SK-N-SH treated with all-trans-retinoic acid at 6 μM for 48 hours (cell line): ENCODE measurements around the gene OSBPL5.

Experiments used
- ATAC-seq: fragments of 200-7000 bp; cut with Tn5 transposase; 3 replicates; pipeline ENCODE4 v1.9.1; 2020; ENCODE audit warnings: mild to moderate bottlenecking, moderate library complexity
- ESRRG ChIP-seq: fragments of 250-450 bp; sonication (Bioruptor Pico); IDR thresholded peaks from 2 replicates; pipeline ENCODE4 v1.6.1; 2021; ENCODE audit warnings: mild to moderate bottlenecking
- GLIS3 ChIP-seq: fragments of 250-450 bp; sonication (Bioruptor Pico); IDR thresholded peaks from 2 replicates; pipeline ENCODE4 v1.5.0; 2020; ENCODE audit warnings: mild to moderate bottlenecking, moderate library complexity
- OSR1 ChIP-seq: fragments of 250-450 bp; sonication (Bioruptor Pico); IDR thresholded peaks from 2 replicates; pipeline ENCODE4 v1.8.0; 2022; ENCODE audit warnings: moderate library complexity, mild to moderate bottlenecking, inconsistent platforms
- PPARA ChIP-seq: fragments of 250-450 bp; sonication (Bioruptor Pico); IDR thresholded peaks from 2 replicates; pipeline ENCODE4 v1.5.0; 2020; ENCODE audit warnings: mild to moderate bottlenecking, borderline replicate concordance
- RARB ChIP-seq: fragments of 250-450 bp; sonication (Bioruptor Pico); IDR thresholded peaks from 2 replicates; pipeline ENCODE4 v1.8.0; 2021; ENCODE audit warnings: mild to moderate bottlenecking, moderate library complexity
- TCF4 ChIP-seq: fragments of 250-450 bp; sonication (Bioruptor Pico); IDR thresholded peaks from 2 replicates; pipeline ENCODE4 v1.8.0; 2021; ENCODE audit warnings: mild to moderate bottlenecking, moderate library complexity, borderline replicate concordance
- ZC3H10 ChIP-seq: fragments of 250-450 bp; sonication (Bioruptor Pico); IDR thresholded peaks from 2 replicates; pipeline ENCODE4 v1.5.1; 2021; ENCODE audit warnings: mild to moderate bottlenecking, moderate library complexity
- ZFP3 ChIP-seq: fragments of 250-450 bp; sonication (Bioruptor Pico); IDR thresholded peaks from 2 replicates; pipeline ENCODE4 v1.5.0; 2020; ENCODE audit warnings: mild to moderate bottlenecking, moderate library complexity
- ZFP30 ChIP-seq: fragments of 450-650 bp; formaldehyde crosslinking; IDR thresholded peaks from 2 replicates; pipeline ENCODE4 v1.5.0; 2022; ENCODE audit warnings: mild to moderate bottlenecking, moderate library complexity
- ZNF565 ChIP-seq: fragments of 450-650 bp; formaldehyde crosslinking; conservative IDR thresholded peaks from 2 replicates; pipeline ENCODE4 v1.5.0; 2020; ENCODE audit warnings: low read depth, mild to moderate bottlenecking, moderate library complexity
- TF ChIP-seq, protein P1 (sequence below): fragments of 250-450 bp; sonication (Bioruptor Pico); IDR thresholded peaks from 2 replicates; pipeline ENCODE4 v1.5.0; 2020; ENCODE audit warnings: mild to moderate bottlenecking, moderate library complexity
- TF ChIP-seq, protein P2 (sequence below): fragments of 250-450 bp; sonication (Bioruptor Pico); IDR thresholded peaks from 2 replicates; pipeline ENCODE4 v1.5.1; 2021; ENCODE audit warnings: mild to moderate bottlenecking, moderate library complexity
- TF ChIP-seq, protein P3 (sequence below): fragments of 250-450 bp; sonication (Bioruptor Pico); IDR thresholded peaks from 2 replicates; pipeline ENCODE4 v1.8.0; 2021; ENCODE audit warnings: low read depth, mild to moderate bottlenecking, moderate library complexity, borderline replicate concordance

The OSBPL5 gene

DNA sequence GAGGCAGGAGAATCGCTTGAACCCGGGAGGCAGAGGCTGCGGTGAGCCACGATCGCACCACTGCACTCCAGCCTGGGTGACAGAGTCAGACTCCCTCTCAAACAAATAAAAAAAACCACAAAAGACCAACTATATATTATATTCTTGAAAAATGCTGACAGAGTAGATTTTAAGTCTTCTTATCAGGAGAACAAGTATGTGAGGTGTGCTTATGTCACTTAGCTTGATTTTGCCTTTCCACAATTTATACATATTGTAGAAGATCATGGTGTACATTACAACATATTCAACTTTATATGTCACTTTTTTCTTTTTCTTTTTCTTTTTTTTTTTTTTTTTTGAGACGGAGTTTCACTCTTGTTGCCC is 83.7 kb downstream of the OSBPL5 start:
- TF ChIP-seq ZC3H10 (CRISPR knock-in tag) (no peak), OSR1 (no peak)
- ATAC-seq: no peak

DNA sequence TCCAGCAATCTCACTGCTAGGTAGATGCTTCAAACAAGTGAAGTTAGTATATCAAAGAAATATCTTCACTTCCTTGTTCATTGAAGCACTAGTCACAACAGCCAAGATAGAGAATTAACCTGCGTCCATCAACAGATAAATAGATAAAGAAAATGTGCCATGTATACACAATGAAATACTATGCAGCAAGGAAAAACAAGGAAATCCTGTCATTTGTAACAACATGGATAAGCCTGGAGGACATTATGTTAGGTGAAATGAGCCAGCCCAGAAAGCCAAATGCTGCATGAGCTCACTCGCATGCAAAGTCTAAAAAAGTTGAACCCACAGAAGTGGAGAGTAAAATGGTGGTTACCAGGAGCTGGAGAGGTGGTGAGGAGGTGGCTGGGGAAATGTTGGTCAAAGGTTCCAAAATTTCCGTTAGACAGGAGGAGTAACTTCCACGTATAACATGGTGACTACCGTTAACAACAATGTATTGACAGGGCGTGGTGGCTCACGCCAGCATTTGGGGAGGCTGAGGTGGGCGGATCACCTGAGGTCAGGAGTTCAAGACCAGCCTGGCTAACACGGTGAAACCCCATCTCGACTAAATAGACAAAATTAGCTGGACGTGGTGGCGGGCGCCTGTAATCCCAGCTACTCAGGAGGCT is 84.3 kb downstream of the OSBPL5 start:
- ATAC-seq: no peak
- no peak for TF ChIP-seq ZFP3

DNA sequence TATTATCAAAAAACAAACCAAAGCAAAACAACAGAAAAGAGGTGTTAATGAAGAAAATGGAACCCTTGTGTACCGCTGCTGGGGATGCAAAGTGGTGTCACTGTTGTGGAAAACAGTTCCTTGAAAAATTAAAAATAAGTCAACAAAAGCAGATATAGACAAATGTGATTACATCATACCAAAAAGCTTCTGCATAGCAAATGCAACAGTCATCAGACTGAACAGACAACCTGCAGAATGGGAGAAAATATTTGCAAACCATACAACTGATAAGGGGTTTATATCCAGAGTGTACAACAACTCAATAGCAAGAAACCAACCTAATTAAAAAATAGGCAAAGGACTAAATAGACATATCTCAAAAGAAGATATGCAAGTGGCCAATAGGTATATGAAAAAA is 85.0 kb downstream of the OSBPL5 start:
- no peak for ATAC-seq
- no peak for TF ChIP-seq ZFP30 (CRISPR knock-in tag)
- TF ChIP-seq, protein P1, sequence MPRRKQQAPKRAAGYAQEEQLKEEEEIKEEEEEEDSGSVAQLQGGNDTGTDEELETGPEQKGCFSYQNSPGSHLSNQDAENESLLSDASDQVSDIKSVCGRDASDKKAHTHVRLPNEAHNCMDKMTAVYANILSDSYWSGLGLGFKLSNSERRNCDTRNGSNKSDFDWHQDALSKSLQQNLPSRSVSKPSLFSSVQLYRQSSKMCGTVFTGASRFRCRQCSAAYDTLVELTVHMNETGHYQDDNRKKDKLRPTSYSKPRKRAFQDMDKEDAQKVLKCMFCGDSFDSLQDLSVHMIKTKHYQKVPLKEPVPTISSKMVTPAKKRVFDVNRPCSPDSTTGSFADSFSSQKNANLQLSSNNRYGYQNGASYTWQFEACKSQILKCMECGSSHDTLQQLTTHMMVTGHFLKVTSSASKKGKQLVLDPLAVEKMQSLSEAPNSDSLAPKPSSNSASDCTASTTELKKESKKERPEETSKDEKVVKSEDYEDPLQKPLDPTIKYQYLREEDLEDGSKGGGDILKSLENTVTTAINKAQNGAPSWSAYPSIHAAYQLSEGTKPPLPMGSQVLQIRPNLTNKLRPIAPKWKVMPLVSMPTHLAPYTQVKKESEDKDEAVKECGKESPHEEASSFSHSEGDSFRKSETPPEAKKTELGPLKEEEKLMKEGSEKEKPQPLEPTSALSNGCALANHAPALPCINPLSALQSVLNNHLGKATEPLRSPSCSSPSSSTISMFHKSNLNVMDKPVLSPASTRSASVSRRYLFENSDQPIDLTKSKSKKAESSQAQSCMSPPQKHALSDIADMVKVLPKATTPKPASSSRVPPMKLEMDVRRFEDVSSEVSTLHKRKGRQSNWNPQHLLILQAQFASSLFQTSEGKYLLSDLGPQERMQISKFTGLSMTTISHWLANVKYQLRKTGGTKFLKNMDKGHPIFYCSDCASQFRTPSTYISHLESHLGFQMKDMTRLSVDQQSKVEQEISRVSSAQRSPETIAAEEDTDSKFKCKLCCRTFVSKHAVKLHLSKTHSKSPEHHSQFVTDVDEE (CRISPR knock-in tag): no peak
- TF ChIP-seq, protein P2, sequence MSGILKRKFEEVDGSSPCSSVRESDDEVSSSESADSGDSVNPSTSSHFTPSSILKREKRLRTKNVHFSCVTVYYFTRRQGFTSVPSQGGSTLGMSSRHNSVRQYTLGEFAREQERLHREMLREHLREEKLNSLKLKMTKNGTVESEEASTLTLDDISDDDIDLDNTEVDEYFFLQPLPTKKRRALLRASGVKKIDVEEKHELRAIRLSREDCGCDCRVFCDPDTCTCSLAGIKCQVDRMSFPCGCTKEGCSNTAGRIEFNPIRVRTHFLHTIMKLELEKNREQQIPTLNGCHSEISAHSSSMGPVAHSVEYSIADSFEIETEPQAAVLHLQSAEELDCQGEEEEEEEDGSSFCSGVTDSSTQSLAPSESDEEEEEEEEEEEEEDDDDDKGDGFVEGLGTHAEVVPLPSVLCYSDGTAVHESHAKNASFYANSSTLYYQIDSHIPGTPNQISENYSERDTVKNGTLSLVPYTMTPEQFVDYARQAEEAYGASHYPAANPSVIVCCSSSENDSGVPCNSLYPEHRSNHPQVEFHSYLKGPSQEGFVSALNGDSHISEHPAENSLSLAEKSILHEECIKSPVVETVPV (CRISPR knock-in tag): no peak
- TF ChIP-seq ESRRG: no peak

DNA sequence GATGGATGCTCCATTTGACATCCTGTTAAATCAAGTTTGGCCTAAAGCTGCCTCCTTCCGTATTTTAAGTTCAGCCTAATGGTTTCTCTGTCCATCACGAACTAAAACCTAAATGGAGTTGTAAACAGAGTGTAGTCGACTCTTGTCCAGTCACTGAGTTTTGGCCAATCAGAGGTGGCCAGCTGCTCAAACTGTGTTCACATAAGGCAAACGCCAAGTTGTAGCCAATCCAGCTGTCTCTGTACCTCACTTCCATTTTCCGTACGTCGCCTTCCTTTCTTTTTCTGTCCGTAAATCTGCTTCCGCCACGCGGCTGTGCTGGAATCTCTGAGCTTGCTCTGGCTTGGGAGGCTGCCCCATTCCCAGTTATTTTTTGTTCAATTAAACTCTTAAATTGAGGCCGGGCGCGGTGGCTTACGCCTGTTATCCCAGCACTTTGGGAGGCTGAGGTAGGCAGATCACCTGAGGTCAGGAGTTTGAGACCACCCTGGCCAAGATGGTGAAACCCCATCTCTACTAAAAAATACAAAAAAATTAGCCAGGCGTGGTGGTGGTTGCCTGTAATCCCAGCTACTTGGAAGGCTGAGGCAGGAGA is 87.2 kb downstream of the OSBPL5 start:
- TF ChIP-seq GLIS3 (CRISPR knock-in tag) (no peak), ZFP3 (no peak), TCF4 (CRISPR knock-in tag) (no peak), ZNF565 (no peak), PPARA (CRISPR knock-in tag) (no peak)
- TF ChIP-seq, protein P3, sequence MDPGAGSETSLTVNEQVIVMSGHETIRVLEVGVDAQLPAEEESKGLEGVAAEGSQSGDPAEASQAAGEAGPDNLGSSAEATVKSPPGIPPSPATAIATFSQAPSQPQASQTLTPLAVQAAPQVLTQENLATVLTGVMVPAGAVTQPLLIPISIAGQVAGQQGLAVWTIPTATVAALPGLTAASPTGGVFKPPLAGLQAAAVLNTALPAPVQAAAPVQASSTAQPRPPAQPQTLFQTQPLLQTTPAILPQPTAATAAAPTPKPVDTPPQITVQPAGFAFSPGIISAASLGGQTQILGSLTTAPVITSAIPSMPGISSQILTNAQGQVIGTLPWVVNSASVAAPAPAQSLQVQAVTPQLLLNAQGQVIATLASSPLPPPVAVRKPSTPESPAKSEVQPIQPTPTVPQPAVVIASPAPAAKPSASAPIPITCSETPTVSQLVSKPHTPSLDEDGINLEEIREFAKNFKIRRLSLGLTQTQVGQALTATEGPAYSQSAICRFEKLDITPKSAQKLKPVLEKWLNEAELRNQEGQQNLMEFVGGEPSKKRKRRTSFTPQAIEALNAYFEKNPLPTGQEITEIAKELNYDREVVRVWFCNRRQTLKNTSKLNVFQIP (CRISPR knock-in tag): no peak
- ATAC-seq: no peak

DNA sequence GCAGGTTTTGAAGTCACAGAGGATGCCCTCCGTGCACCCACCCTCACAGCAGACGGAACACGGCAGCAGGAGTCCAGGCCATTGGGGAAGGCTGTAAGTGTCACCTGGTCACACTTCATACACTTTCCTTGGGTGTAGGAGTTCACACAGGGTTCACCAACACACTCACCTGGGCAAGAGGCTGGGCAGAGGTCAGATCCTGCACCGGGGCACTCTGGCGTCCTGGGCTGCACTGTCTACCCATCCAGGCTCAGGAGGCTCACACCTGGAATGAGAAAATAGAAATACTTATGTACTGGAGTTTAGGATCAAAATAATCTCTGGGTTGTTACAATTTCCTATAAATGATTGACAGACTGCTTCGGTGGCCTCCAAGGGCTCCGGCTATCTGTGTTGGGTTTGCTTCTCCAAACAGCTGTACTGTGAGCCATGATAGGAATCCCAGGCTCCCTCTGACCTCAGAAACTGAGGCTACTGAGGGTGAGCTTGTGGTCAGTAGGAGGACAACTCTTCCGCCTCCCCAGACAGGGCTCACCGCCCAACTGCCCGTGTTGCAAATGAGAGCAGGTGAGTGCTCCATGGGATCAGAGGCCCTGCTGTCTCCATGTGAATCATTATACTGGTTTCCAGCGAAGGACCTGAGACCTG is 87.8 kb downstream of the OSBPL5 start:
- ATAC-seq: no peak

More for the DNA sequence above, 87.8 kb downstream of the OSBPL5 start:
- TF ChIP-seq PPARA (CRISPR knock-in tag) (no peak), RARB (no peak), ZFP30 (CRISPR knock-in tag) (no peak), ZC3H10 (CRISPR knock-in tag) (no peak), ESRRG (no peak)
- TF ChIP-seq, protein P1 (CRISPR knock-in tag): no peak
